H1 (cell line): ENCODE data around the gene NSUN7. TPM values are rescaled to one million over a fixed set of nuclear protein-coding genes. Genes with fewer than 3 reads are reported as not detected.
A peak's percentile ranks its signal among the peaks of the same experiment; 100 is the strongest.

Experiments
- CTCF ChIA-PET: fragments of 300-600 bp; sonication (Branson Sonifier 250); formaldehyde crosslinking; loops from one replicate; lab custom pipeline; 2021; ENCODE audit not compliant: partially characterized antibody; lab: Charles Lee
- POLR2A ChIA-PET: fragments of 300-600 bp; sonication (Branson Sonifier 250); formaldehyde crosslinking; loops from one replicate; lab custom pipeline; 2021; ENCODE audit warnings: inconsistent platforms; ENCODE audit not compliant: partially characterized antibody; lab: Charles Lee
- DNase-seq, 2 experiments: peaks; one replicate each; pipeline versions ENCODE4 v3.0.0 to v3.0.0-alpha.2; 2010 to 2022; ENCODE audit warnings: low spot score in 2 of 2, low read depth in 1 of 2, mixed read lengths in 1 of 2
- FAIRE-seq: peaks from 2 replicates; lab custom pipeline; 2011; peaks lifted over from hg19 to GRCh38; lab: Jason Lieb, UNC
- H2AFZ ChIP-seq: 2 replicates; pipeline ENCODE4 v1.8.1; 2012; ENCODE audit warnings: low read length, inconsistent platforms
- H2AK5ac ChIP-seq: 2 replicates; pipeline ENCODE4 v1.6.1; 2013; ENCODE audit warnings: low read depth, low read length
- H2BK120ac ChIP-seq: replicated peaks from 2 replicates; pipeline ENCODE3; 2013; ENCODE audit warnings: low read depth, low read length, inconsistent platforms
- H2BK12ac ChIP-seq: 2 replicates; pipeline ENCODE4 v1.6.1; 2013; ENCODE audit warnings: low read depth, low read length
- H2BK15ac ChIP-seq: 2 replicates; pipeline ENCODE4 v1.6.1; 2013; ENCODE audit warnings: low read length
- H2BK20ac ChIP-seq: 2 replicates; pipeline ENCODE4 v1.6.1; 2013; ENCODE audit warnings: low read length
- H2BK5ac ChIP-seq: 2 replicates; pipeline ENCODE4 v1.6.1; 2013; ENCODE audit warnings: low read depth, low read length
- H3K14ac ChIP-seq: 2 replicates; pipeline ENCODE4 v1.6.1; 2013; ENCODE audit warnings: inconsistent platforms; ENCODE audit not compliant: insufficient read length
- H3K18ac ChIP-seq: 2 replicates; pipeline ENCODE4 v1.6.1; 2013; ENCODE audit warnings: low read length; ENCODE audit errors: extremely low read depth
- H3K23ac ChIP-seq: 2 replicates; pipeline ENCODE4 v1.6.1; 2013; ENCODE audit warnings: inconsistent platforms; ENCODE audit not compliant: insufficient read length
- H3K23me2 ChIP-seq: 2 replicates; pipeline ENCODE4 v1.6.1; 2013; ENCODE audit warnings: low read depth, low read length
- H3K27ac ChIP-seq: 2 replicates; pipeline ENCODE4 v1.6.1; 2011; ENCODE audit warnings: low read depth, low read length, inconsistent platforms
- H3K27me3 ChIP-seq, 4 experiments: replicated peaks in 1 of 4; 1 replicate in 1 of 4; 2 replicates in 3 of 4; pipeline versions ENCODE4 v1.6.1 to v1.8.1; 2011 to 2013; ENCODE audit warnings: low read length in 3 of 4, mild to moderate bottlenecking in 3 of 4, inconsistent platforms in 2 of 4, mixed read lengths in 2 of 4, moderate library complexity in 1 of 4; ENCODE audit not compliant: control insufficient read depth in 3 of 4, insufficient read depth in 3 of 4; ENCODE audit errors: extremely low read depth in 1 of 4
- H3K36me3 ChIP-seq, 4 experiments: 2 replicates each; pipeline versions ENCODE4 v1.6.1 to v1.8.1; 2011 to 2013; ENCODE audit warnings: mild to moderate bottlenecking in 4 of 4, low read length in 3 of 4, moderate library complexity in 2 of 4, control low read depth in 1 of 4, inconsistent platforms in 1 of 4; ENCODE audit not compliant: insufficient read depth in 4 of 4, control insufficient read depth in 2 of 4
- H3K4ac ChIP-seq: replicated peaks from 2 replicates; pipeline ENCODE3; 2013; ENCODE audit warnings: low read length, low read depth, mixed read lengths, inconsistent platforms; ENCODE audit not compliant: insufficient read length
- H3K4me1 ChIP-seq, 4 experiments: replicated peaks in 1 of 4; 1 replicate in 1 of 4; 2 replicates in 3 of 4; pipeline versions ENCODE4 v1.6.1 to v1.8.1; 2011 to 2013; ENCODE audit warnings: low read length in 3 of 4, inconsistent platforms in 2 of 4, mixed read lengths in 1 of 4; ENCODE audit not compliant: insufficient read depth in 4 of 4, control insufficient read depth in 3 of 4
- H3K4me2 ChIP-seq, 2 experiments: 2 replicates each; pipeline versions ENCODE4 v1.6.1 to v1.8.1; 2011 to 2013; ENCODE audit warnings: low read depth in 2 of 2, low read length in 2 of 2, control low read depth in 1 of 2, inconsistent platforms in 1 of 2, mild to moderate bottlenecking in 1 of 2; ENCODE audit not compliant: insufficient read depth in 1 of 2
- H3K4me3 ChIP-seq, 4 experiments: fragments of 200-600, 300-600 bp in 1 of 4; sonication (generic), shearing (Covaris generic), sonication (Bioruptor Twin) in 1 of 4; 2 replicates each; pipeline versions ENCODE4 v1.5.1 to v1.8.1; 2011 to 2016; ENCODE audit warnings: low read length in 4 of 4, low read depth in 3 of 4, control low read depth in 2 of 4, inconsistent platforms in 2 of 4, mild to moderate bottlenecking in 2 of 4, mixed read lengths in 1 of 4, moderate library complexity in 1 of 4; ENCODE audit not compliant: insufficient read depth in 2 of 4; ENCODE audit errors: extremely low read depth in 1 of 4
- H3K56ac ChIP-seq: replicated peaks from 2 replicates; pipeline ENCODE3; 2013; ENCODE audit warnings: low read depth, mild to moderate bottlenecking, mixed read lengths, low read length, inconsistent platforms; ENCODE audit not compliant: insufficient read length
- H3K79me1 ChIP-seq: 2 replicates; pipeline ENCODE4 v1.6.1; 2013; ENCODE audit warnings: low read depth, low read length, control low read depth
- H3K79me2 ChIP-seq, 2 experiments: 2 replicates each; pipeline versions ENCODE4 v1.6.1 to v1.8.1; 2012 to 2013; ENCODE audit warnings: low read length in 2 of 2, mild to moderate bottlenecking in 2 of 2, inconsistent platforms in 1 of 2; ENCODE audit not compliant: insufficient read depth in 2 of 2, control insufficient read depth in 1 of 2
- H3K9ac ChIP-seq, 4 experiments: replicated peaks in 1 of 4; 1 replicate in 1 of 4; 2 replicates in 3 of 4; pipeline versions ENCODE4 v1.6.1 to v1.8.1; 2011 to 2013; ENCODE audit warnings: low read depth in 3 of 4, low read length in 3 of 4, control low read depth in 2 of 4, mild to moderate bottlenecking in 2 of 4, moderate library complexity in 2 of 4, inconsistent platforms in 1 of 4; ENCODE audit errors: extremely low read depth in 1 of 4
- H3K9me3 ChIP-seq, 2 experiments: 2 replicates each; pipeline versions ENCODE4 v1.6.1 to v1.8.1; 2012 to 2013; ENCODE audit warnings: mild to moderate bottlenecking in 2 of 2, moderate library complexity in 2 of 2, control low read depth in 1 of 2, inconsistent platforms in 1 of 2, low read depth in 1 of 2, low read length in 1 of 2, mixed read lengths in 1 of 2; ENCODE audit not compliant: insufficient read depth in 2 of 2
- H4K20me1 ChIP-seq, 2 experiments: replicated peaks in 1 of 2; 2 replicates each; pipeline versions ENCODE3 to v1.8.1; 2011 to 2013; ENCODE audit warnings: inconsistent platforms in 2 of 2, low read length in 2 of 2, mild to moderate bottlenecking in 1 of 2; ENCODE audit not compliant: insufficient read depth in 2 of 2, control insufficient read depth in 1 of 2
- H4K5ac ChIP-seq: 2 replicates; pipeline ENCODE4 v1.6.1; 2013; ENCODE audit warnings: low read length, low read depth, mixed read lengths, inconsistent platforms; ENCODE audit not compliant: insufficient read length
- H4K8ac ChIP-seq: 2 replicates; pipeline ENCODE4 v1.8.0; 2013; ENCODE audit warnings: mild to moderate bottlenecking, moderate library complexity, low read length, inconsistent platforms; ENCODE audit not compliant: insufficient read depth; ENCODE audit errors: extremely low read depth
- H4K91ac ChIP-seq: replicated peaks from 2 replicates; pipeline ENCODE3; 2013; ENCODE audit warnings: low read length, mixed read lengths, inconsistent platforms; ENCODE audit not compliant: insufficient read length
- GABPA ChIP-seq: IDR thresholded peaks from 2 replicates; pipeline ENCODE4 v1.6.1; 2011; ENCODE audit warnings: mild to moderate bottlenecking, low read length, moderate library complexity, borderline replicate concordance; ENCODE audit not compliant: insufficient read depth
- WGBS, 2 experiments: shearing (Covaris generic) in 1 of 2; methylation state at CpG; one replicate each; pipeline versions ENCODE4 v1.1.6 to v1.1.7; 2013 to 2015; ENCODE audit warnings: low lambda C conversion rate in 2 of 2, mixed read lengths in 2 of 2, inconsistent platforms in 1 of 2, low coverage in 1 of 2, missing lambda C conversion rate in 1 of 2; ENCODE audit not compliant: insufficient replicate concordance in 2 of 2, insufficient coverage in 1 of 2, insufficient read length in 1 of 2; ENCODE audit errors: extremely low coverage in 1 of 2, missing lambda C conversion rate in 1 of 2; 5-methylcytosine and 5-hydroxymethylcytosine counted together
- polyA plus RNA-seq, 7 experiments: library from polyadenylated mRNA; depleted of rRNA in 3 of 7; stranded (reverse) in 5 of 7; unstranded in 2 of 7; fragments of >200 nt in 5 of 7; fragments of 200-250 nt in 2 of 7; gene quantifications; 1 replicate in 5 of 7; 2 replicates in 1 of 7; 4 replicates in 1 of 7; pipeline versions ENCODE4 v1.2.1 to v1.2.3, GENCODE V29; 2011 to 2013; ENCODE audit warnings: missing spikeins in 2 of 7, mixed read lengths in 2 of 7
- total RNA-seq: library from RNA; stranded (reverse); fragmentation: NEBNext Ultra II Directional; extraction: Animal tissue kit (Norgen Biotek cat#: 25700); gene quantifications from 2 replicates; pipeline ENCODE4 v1.2.1, GENCODE V29; 2021

NSUN7 gene
- total and polyA plus RNA-seq, 2 of the 8 experiments (the other 6 are each of a cell fraction or from before 2014, with no cell fraction given) = 8.8 to 24.4 TPM

GRCh38 chr4:40731792-40732245 lies 17.9 kb upstream of the NSUN7 start:
- H3K23me2 ChIP-seq = no peaks in the 10 kb centered on the region
- H3K36me3 ChIP-seq = no peaks in the 10 kb centered on the region
- no peaks in the 10 kb centered on the region for H3K79me2 ChIP-seq
- no peak overlapping the region for H4K91ac ChIP-seq
- H3K4me3 ChIP-seq = no peak overlapping the region
- no peak overlapping the region for H3K4ac ChIP-seq
- no peak overlapping the region for H2BK120ac ChIP-seq
- no peak overlapping the region for H3K23ac ChIP-seq
- no peaks in the 10 kb centered on the region for H3K27me3 ChIP-seq
- CTCF ChIA-PET = interaction anchor here (0.5 to 0.9 kb wide), 2 partner anchors 164 to 414 kb away, joined by 3 read pairs; no protein-coding TSS in a partner anchor
- H3K9ac ChIP-seq = no peak overlapping the region
- no peaks in the 10 kb centered on the region for H4K20me1 ChIP-seq
- H3K9me3 ChIP-seq = no peaks in the 10 kb centered on the region
- no peak overlapping the region for H3K4me2 ChIP-seq
- H2BK5ac ChIP-seq = no peak overlapping the region
- DNase-seq = no peak
- H2BK12ac ChIP-seq = no peak overlapping the region
- POLR2A ChIA-PET = no interaction called here
- H3K4me1 ChIP-seq = no peaks in the 10 kb centered on the region
- H2BK20ac ChIP-seq = no peak overlapping the region
- H2BK15ac ChIP-seq = no peak overlapping the region
- H3K18ac ChIP-seq = no peak overlapping the region
- H3K27ac ChIP-seq = no peak overlapping the region
- no peaks in the 10 kb centered on the region for H3K79me1 ChIP-seq
- no peak overlapping the region for H4K5ac ChIP-seq
- no peak for TF ChIP-seq GABPA
- H3K56ac ChIP-seq = no peak overlapping the region
- no peak overlapping the region for H4K8ac ChIP-seq
- WGBS, 2 experiments = 91% methylated on average over 6 of the region's 6 CpGs; no CpG with 5 or more reads in 1 of the 2 experiments
- FAIRE-seq = no peak
- H2AFZ ChIP-seq = peak overlapping the region; percentile 56; the same call in 1 of the 2 replicates
- no peak overlapping the region for H3K14ac ChIP-seq
- H2AK5ac ChIP-seq = no peak overlapping the region
